ENCODE results near the gene TEF.

Gene TEF

DNA sequence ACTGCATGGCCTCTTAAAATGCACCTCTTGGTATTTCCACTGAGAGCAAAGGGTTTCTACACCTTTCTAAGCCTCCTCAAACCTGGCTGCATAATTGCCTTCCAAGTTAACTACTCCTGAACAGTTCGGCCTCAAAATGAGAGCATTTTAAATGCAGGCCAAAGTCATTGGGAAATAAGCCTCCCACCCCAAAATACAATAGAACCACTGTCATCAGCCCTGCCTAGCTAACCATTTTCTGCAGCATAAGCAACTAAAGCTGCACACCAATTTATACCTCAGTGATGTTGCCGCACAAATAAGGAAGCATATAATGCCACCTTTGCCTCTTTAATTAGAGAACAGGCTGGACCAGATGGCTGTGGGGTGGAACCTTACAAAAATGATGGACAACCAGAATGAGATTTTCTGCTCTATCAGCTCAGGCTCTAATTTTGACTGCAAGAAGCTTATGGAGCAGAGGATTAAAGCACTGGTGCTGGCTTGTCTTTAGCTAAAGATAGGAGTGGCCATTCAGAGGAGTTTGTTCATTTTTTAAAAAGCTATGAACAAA lies 60.6 kb downstream of the TEF start:
- Histone ChIP-seq H2AFZ (ENCODE audit: low read depth, low read length, severe bottlenecking) (no peak overlapping the region), H3K9me3 (ENCODE audit: insufficient read depth, low read length) (no peaks in the 10 kb centered on the region), H3K27ac (ENCODE audit: low read depth, low read length) (peak overlapping the region; percentile 0; the same call in 1 of the 2 replicates), H3K36me3 (ENCODE audit: low read length) (no peaks in the 10 kb centered on the region), H3K27me3 (ENCODE audit: low read length) (no peaks in the 10 kb centered on the region), H3K4me2 (ENCODE audit: low read depth, low read length, poor library complexity, severe bottlenecking) (no peak overlapping the region), H3K9me2 (replicated peaks; ENCODE audit: insufficient read depth, low read length) (no peaks in the 10 kb centered on the region), H4K20me1 (ENCODE audit: low read depth, low read length) (no peaks in the 10 kb centered on the region), H3K4me3 (ENCODE audit: insufficient read depth, low read length, poor library complexity, severe bottlenecking) (no peak overlapping the region), H3F3A (ENCODE audit: insufficient read depth) (peaks cover 25% of the 10 kb centered on the region), H3K9ac (ENCODE audit: low read length) (no peak overlapping the region), H3K79me2 (ENCODE audit: insufficient read depth, low read length) (peaks cover 79% of the 10 kb centered on the region)
- no peak for TF ChIP-seq EZH2phosphoT487 (conservative IDR thresholded peaks at IDR 0.05; ENCODE audit: low read length)
- TF ChIP-seq, protein P1, sequence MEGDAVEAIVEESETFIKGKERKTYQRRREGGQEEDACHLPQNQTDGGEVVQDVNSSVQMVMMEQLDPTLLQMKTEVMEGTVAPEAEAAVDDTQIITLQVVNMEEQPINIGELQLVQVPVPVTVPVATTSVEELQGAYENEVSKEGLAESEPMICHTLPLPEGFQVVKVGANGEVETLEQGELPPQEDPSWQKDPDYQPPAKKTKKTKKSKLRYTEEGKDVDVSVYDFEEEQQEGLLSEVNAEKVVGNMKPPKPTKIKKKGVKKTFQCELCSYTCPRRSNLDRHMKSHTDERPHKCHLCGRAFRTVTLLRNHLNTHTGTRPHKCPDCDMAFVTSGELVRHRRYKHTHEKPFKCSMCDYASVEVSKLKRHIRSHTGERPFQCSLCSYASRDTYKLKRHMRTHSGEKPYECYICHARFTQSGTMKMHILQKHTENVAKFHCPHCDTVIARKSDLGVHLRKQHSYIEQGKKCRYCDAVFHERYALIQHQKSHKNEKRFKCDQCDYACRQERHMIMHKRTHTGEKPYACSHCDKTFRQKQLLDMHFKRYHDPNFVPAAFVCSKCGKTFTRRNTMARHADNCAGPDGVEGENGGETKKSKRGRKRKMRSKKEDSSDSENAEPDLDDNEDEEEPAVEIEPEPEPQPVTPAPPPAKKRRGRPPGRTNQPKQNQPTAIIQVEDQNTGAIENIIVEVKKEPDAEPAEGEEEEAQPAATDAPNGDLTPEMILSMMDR (IDR thresholded peaks at IDR 0.05; ENCODE audit: insufficient read depth, low read length, poor library complexity, severe bottlenecking), result no peak

DNA sequence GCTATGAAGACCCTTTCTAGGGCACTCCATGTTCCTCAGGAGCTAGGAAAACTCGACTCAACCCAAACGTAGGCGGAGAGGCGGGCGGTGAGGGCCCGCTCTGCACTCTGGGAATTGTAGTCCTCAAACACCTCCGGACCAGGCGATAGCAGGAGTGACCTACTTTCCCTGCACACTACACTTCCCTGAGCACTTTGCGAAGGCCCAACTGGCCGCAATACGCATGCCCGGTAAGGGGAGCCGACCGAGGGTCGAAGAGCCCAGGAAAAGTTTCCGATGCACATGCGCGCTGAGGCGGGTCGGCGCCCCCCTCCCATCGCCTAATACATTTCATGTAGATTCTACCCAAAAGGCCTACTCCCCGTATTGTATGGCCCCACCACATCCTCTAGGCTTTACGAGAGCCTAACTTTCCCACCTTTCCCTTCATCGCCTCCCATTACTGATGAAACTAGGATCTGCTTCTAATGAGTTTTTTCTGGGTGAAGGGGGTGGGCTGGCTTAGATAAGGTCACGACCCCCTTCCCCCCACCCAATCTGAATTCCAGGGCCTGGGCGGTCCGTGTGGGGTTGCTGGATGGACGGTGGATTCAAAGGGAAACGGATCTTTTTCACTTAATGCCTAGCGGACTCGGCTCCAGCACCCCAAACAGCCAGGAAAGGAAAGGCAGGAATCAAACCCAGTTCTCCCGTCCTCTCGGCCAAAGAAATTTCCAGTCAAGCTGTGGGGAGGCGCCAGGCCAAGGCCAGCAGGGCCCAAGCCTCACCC lies 62.8 kb downstream of the TEF start:
- peak overlapping the region; percentile 98 for H3K4me3 ChIP-seq (ENCODE audit: insufficient read depth, low read length, poor library complexity, severe bottlenecking)
- no peaks in the 10 kb centered on the region for H3K9me2 ChIP-seq (replicated peaks; ENCODE audit: insufficient read depth, low read length)
- H3K36me3 ChIP-seq (ENCODE audit: low read length), result no peaks in the 10 kb centered on the region
- peaks cover 40% of the 10 kb centered on the region for H3F3A ChIP-seq (ENCODE audit: insufficient read depth)
- no peaks in the 10 kb centered on the region for H3K27me3 ChIP-seq (ENCODE audit: low read length)
- peak overlapping the region; percentile 42 for H2AFZ ChIP-seq (ENCODE audit: low read depth, low read length, severe bottlenecking)
- H3K79me2 ChIP-seq (ENCODE audit: insufficient read depth, low read length), result peaks cover 69% of the 10 kb centered on the region
- peak overlapping the region; percentile 99 for H3K4me2 ChIP-seq (ENCODE audit: low read depth, low read length, poor library complexity, severe bottlenecking)
- H3K27ac ChIP-seq (ENCODE audit: low read depth, low read length), result peak overlapping the region; percentile 92
- no peaks in the 10 kb centered on the region for H4K20me1 ChIP-seq (ENCODE audit: low read depth, low read length)
- H3K9ac ChIP-seq (ENCODE audit: low read length), result peak overlapping the region; percentile 92
- H3K9me3 ChIP-seq (ENCODE audit: insufficient read depth, low read length), result no peaks in the 10 kb centered on the region
- TF ChIP-seq, protein P1 (IDR thresholded peaks at IDR 0.05; ENCODE audit: insufficient read depth, low read length, poor library complexity, severe bottlenecking), result no peak
- TF ChIP-seq EZH2phosphoT487 (conservative IDR thresholded peaks at IDR 0.05; ENCODE audit: low read length), result no peak

DNA sequence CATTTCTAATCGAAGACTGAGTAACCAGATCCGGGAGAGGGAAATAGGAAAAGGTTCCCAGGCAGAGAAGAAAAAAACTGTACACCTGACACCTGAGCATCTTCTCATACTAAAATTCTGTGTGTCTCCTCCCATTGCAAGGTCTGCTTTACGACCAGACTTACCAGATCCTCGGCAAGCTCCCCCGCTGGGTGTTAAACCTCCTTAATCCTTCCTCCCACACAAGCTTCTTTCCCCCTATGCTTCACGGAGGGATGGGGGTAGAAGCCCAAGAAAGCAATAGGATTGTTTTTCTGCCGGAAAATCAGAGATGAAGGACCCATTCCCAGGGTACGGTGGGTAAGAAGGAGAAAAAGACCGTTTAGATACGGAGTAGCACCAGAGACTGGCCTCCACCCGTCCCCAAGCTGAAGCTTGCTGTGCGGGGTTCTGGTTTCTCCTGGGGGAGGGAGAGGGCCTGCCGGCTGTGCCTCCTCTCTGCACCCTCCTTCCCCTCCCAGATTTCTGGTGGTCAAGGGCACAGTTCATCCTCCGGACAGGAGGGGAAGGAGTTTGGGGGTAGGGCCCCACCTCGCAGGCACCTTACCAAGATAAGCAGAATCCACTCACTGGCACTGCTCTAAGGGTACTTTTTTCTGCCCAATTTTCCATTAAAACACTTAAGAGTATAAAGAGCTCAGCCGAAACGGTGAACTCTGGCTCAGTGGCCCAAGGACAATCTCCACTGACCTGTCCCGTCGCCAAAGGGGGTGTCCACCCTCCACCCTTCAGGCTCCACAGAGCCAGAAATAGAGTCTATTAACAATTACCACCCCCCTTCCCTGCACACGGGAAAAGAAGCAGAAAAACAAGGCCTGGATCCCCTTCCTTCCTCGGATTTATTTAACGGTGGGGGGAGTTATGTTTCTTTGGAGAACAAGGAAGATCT lies 63.7 kb downstream of the TEF start:
- peak overlapping the region; percentile 99 for H3K4me2 ChIP-seq (ENCODE audit: low read depth, low read length, poor library complexity, severe bottlenecking)
- no peaks in the 10 kb centered on the region for H3K9me2 ChIP-seq (replicated peaks; ENCODE audit: insufficient read depth, low read length)
- no peaks in the 10 kb centered on the region for H3K36me3 ChIP-seq (ENCODE audit: low read length)
- H3K27me3 ChIP-seq (ENCODE audit: low read length), result no peaks in the 10 kb centered on the region
- H3K9ac ChIP-seq (ENCODE audit: low read length), result peak overlapping the region; percentile 92
- peak overlapping the region; percentile 42 for H2AFZ ChIP-seq (ENCODE audit: low read depth, low read length, severe bottlenecking)
- no peaks in the 10 kb centered on the region for H4K20me1 ChIP-seq (ENCODE audit: low read depth, low read length)
- no peaks in the 10 kb centered on the region for H3K9me3 ChIP-seq (ENCODE audit: insufficient read depth, low read length)
- peaks cover 41% of the 10 kb centered on the region for H3F3A ChIP-seq (ENCODE audit: insufficient read depth)
- peaks cover 61% of the 10 kb centered on the region for H3K79me2 ChIP-seq (ENCODE audit: insufficient read depth, low read length)
- H3K4me3 ChIP-seq (ENCODE audit: insufficient read depth, low read length, poor library complexity, severe bottlenecking), result peak overlapping the region; percentile 98
- TF ChIP-seq EZH2phosphoT487 (conservative IDR thresholded peaks at IDR 0.05; ENCODE audit: low read length), result no peak
- H3K27ac ChIP-seq (ENCODE audit: low read depth, low read length), result peak overlapping the region; percentile 92

Measured in SU-DHL-6 (cell line).